Hepatocyte (in vitro differentiated cells): Measurements from ENCODE around the gene FSD1L.

Experiments used
- EZH2 ChIP-seq: fragments of 200-600 bp; sonication (generic); IDR thresholded peaks from 2 replicates; pipeline ENCODE4 v1.6.1; 2016; ENCODE audit warnings: antibody characterized with exemption, mild to moderate bottlenecking, borderline replicate concordance
- TF ChIP-seq, protein P1 (sequence below): fragments of 200-600 bp; sonication (generic); IDR thresholded peaks from 2 replicates; pipeline ENCODE4 v1.5.1; 2016; ENCODE audit warnings: antibody characterized with exemption, mild to moderate bottlenecking; ENCODE audit not compliant: poor library complexity

DNA sequence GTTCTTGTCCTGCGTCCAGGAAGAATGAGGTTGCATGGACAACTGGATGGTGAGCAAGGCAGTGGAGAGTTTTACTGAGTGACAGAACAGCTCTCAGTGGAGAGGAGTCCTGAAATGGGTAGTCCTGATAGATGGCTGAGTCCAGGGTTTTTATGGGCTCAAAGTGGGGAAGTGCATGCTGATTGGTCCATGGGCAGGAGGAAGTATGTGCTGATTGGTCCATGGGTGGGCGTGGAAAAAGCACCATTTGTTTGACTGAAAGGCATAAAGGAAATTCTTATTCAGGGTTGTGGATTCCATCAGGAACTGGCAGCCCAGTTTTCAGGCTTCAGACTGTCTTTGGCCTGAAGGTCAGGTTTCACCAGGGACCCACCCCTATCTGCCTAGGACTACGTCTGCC is 10.6 kb downstream of the FSD1L start:
- TF ChIP-seq EZH2 = no peak
- TF ChIP-seq, protein P1, sequence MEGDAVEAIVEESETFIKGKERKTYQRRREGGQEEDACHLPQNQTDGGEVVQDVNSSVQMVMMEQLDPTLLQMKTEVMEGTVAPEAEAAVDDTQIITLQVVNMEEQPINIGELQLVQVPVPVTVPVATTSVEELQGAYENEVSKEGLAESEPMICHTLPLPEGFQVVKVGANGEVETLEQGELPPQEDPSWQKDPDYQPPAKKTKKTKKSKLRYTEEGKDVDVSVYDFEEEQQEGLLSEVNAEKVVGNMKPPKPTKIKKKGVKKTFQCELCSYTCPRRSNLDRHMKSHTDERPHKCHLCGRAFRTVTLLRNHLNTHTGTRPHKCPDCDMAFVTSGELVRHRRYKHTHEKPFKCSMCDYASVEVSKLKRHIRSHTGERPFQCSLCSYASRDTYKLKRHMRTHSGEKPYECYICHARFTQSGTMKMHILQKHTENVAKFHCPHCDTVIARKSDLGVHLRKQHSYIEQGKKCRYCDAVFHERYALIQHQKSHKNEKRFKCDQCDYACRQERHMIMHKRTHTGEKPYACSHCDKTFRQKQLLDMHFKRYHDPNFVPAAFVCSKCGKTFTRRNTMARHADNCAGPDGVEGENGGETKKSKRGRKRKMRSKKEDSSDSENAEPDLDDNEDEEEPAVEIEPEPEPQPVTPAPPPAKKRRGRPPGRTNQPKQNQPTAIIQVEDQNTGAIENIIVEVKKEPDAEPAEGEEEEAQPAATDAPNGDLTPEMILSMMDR = no peak
